Endothelial cell of umbilical vein (primary cell): ENCODE data around the gene GID4. TPM values are rescaled to one million over a fixed set of nuclear protein-coding genes. Genes with fewer than 3 reads are reported as not detected.

ENCODE experiments used
- BruUV-seq: library from RNA; stranded (reverse); fragments of 400-500 nt; replicated peaks from 2 replicates; lab custom pipeline; 2021; lab: Mats Ljungman, UMichigan
- CTCF ChIA-PET: fragments of 300-600, 350-600 bp; sonication (Branson Sonifier 250); formaldehyde crosslinking; loops from one replicate; lab custom pipeline; 2021; ENCODE audit warnings: antibody characterized with exemption, inconsistent platforms; lab: Charles Lee
- POLR2A ChIA-PET: fragments of 300-600, 350-600 bp; sonication (Branson Sonifier 250); formaldehyde crosslinking; loops from one replicate; lab custom pipeline; 2021; ENCODE audit warnings: antibody characterized with exemption, inconsistent platforms; lab: Charles Lee
- DNase-seq: peaks from one replicate; pipeline ENCODE4 v3.0.0-alpha.2; 2011; ENCODE audit warnings: low read depth, low spot score
- FAIRE-seq: peaks from 2 replicates; lab custom pipeline; 2011; peaks lifted over from hg19 to GRCh38; lab: Jason Lieb, UNC
- H2AFZ ChIP-seq: 2 replicates; pipeline ENCODE4 v1.6.0; 2012; ENCODE audit warnings: low read depth, low read length, control low read depth, inconsistent platforms
- H3K27ac ChIP-seq: 2 replicates; pipeline ENCODE4 v1.5.1; 2011; ENCODE audit warnings: low read depth, mild to moderate bottlenecking, control low read depth, low read length, moderate library complexity; ENCODE audit not compliant: insufficient read depth
- H3K27me3 ChIP-seq, 2 experiments: 2 replicates each; pipeline versions ENCODE4 v1.6.0 to v1.6.1; 2011; ENCODE audit warnings: low read length in 2 of 2, mixed read lengths in 1 of 2; ENCODE audit not compliant: control insufficient read depth in 2 of 2, insufficient read depth in 2 of 2
- H3K36me3 ChIP-seq, 2 experiments: 2 replicates in 1 of 2; 3 replicates in 1 of 2; pipeline ENCODE4 v1.5.1; 2011; ENCODE audit warnings: low read length in 2 of 2, mild to moderate bottlenecking in 1 of 2, moderate library complexity in 1 of 2; ENCODE audit not compliant: control insufficient read depth in 2 of 2, insufficient read depth in 2 of 2; ENCODE audit errors: extremely low read depth in 1 of 2
- H3K4me1 ChIP-seq: 3 replicates; pipeline ENCODE4 v1.5.1; 2011; ENCODE audit warnings: mild to moderate bottlenecking, low read length; ENCODE audit not compliant: control insufficient read depth, insufficient read depth; ENCODE audit errors: extremely low read depth
- H3K4me2 ChIP-seq: 2 replicates; pipeline ENCODE4 v1.6.1; 2011; ENCODE audit warnings: low read length, control low read depth, mixed read lengths; ENCODE audit not compliant: insufficient read depth
- H3K4me3 ChIP-seq, 3 experiments: fragments of 200-600 bp in 1 of 3; sonication (generic), shearing (Covaris generic) in 1 of 3; replicated peaks in 1 of 3; 2 replicates each; pipeline ENCODE4 v1.5.1; 2011 to 2016; ENCODE audit warnings: control low read depth in 3 of 3, low read length in 3 of 3, mild to moderate bottlenecking in 2 of 3, inconsistent platforms in 1 of 3, low read depth in 1 of 3, moderate library complexity in 1 of 3; ENCODE audit not compliant: insufficient read depth in 1 of 3
- H3K79me2 ChIP-seq: 2 replicates; pipeline ENCODE4 v1.6.0; 2012; ENCODE audit warnings: low read length, inconsistent platforms; ENCODE audit not compliant: control insufficient read depth, insufficient read depth
- H3K9ac ChIP-seq: replicated peaks from 2 replicates; pipeline ENCODE3; 2011; ENCODE audit warnings: low read length, control low read depth; ENCODE audit not compliant: insufficient read depth; ENCODE audit errors: extremely low read depth
- H3K9me1 ChIP-seq: replicated peaks from 3 replicates; pipeline ENCODE4 v1.6.0; 2011; ENCODE audit warnings: mild to moderate bottlenecking, low read length; ENCODE audit not compliant: control insufficient read depth, insufficient read depth; ENCODE audit errors: extremely low read depth
- H3K9me3 ChIP-seq: replicated peaks from 2 replicates; pipeline ENCODE4 v1.5.1; 2012; ENCODE audit warnings: low read length, inconsistent platforms; ENCODE audit not compliant: control insufficient read depth, insufficient read depth
- H4K20me1 ChIP-seq: replicated peaks from 2 replicates; pipeline ENCODE3; 2011; ENCODE audit warnings: mild to moderate bottlenecking, low read length; ENCODE audit not compliant: control insufficient read depth, insufficient read depth; ENCODE audit errors: extremely low read depth
- CTCF ChIP-seq, 2 donors: IDR thresholded peaks; 1 replicate in 1 of 2; 2 replicates in 1 of 2; pipeline ENCODE4 v1.5.1; 2011; ENCODE audit warnings: low read length in 2 of 2, mild to moderate bottlenecking in 2 of 2, moderate library complexity in 2 of 2, control low read depth in 1 of 2, inconsistent platforms in 1 of 2, low read depth in 1 of 2; ENCODE audit not compliant: insufficient read depth in 1 of 2; ENCODE audit errors: extremely low read depth in 1 of 2
- EZH2 ChIP-seq: IDR thresholded peaks from 2 replicates; pipeline ENCODE4 v1.6.1; 2012; ENCODE audit warnings: borderline replicate concordance, low read depth, mild to moderate bottlenecking, moderate library complexity, low read length, inconsistent platforms; ENCODE audit not compliant: severe bottlenecking
- FOS ChIP-seq: IDR thresholded peaks from 2 replicates; pipeline ENCODE4 v1.6.1; 2011; ENCODE audit warnings: mild to moderate bottlenecking, low read length, moderate library complexity, borderline replicate concordance; ENCODE audit not compliant: insufficient read depth
- GATA2 ChIP-seq: IDR thresholded peaks from 2 replicates; pipeline ENCODE4 v1.7.0; 2011; ENCODE audit warnings: low read depth, mild to moderate bottlenecking, moderate library complexity, mixed read lengths, low read length; ENCODE audit not compliant: insufficient read length, insufficient read depth
- JUN ChIP-seq: IDR thresholded peaks from 2 replicates; pipeline ENCODE4 v1.6.1; 2011; ENCODE audit warnings: borderline replicate concordance, low read depth; ENCODE audit not compliant: insufficient read length, insufficient read depth
- MAX ChIP-seq: IDR thresholded peaks from 2 replicates; pipeline ENCODE4 v1.6.1; 2011; ENCODE audit not compliant: insufficient read depth, insufficient read length
- MYC ChIP-seq: IDR thresholded peaks from one replicate; pipeline ENCODE4 v1.6.1; 2011; ENCODE audit warnings: mild to moderate bottlenecking, low read depth, low read length
- POLR2A ChIP-seq: IDR thresholded peaks from 2 replicates; pipeline ENCODE4 v1.6.1; 2012; ENCODE audit warnings: low read depth, mild to moderate bottlenecking, control low read depth, low read length
- POLR2AphosphoS5 ChIP-seq: IDR thresholded peaks from 2 replicates; pipeline ENCODE4 v1.6.1; 2012; ENCODE audit warnings: low read depth, mild to moderate bottlenecking, control low read depth, low read length, moderate library complexity; ENCODE audit not compliant: insufficient read depth
- dilution Hi-C: fragments of 300-500 bp; cut with MboI; formaldehyde crosslinking; loops from one replicate; pipeline ENCODE4 v1.15.0; 2019; ENCODE audit warnings: low sequenced_read_pairs; ENCODE audit not compliant: extremely low pct_ligation_motif_present
- intact Hi-C: fragments of 100-400 bp; cut with micrococcal nuclease; formaldehyde crosslinking; loops from one replicate; pipeline ENCODE4 v1.10.0; 2022
- polyA plus RNA-seq, 4 experiments: library from polyadenylated mRNA; depleted of rRNA in 3 of 4; stranded (reverse) in 3 of 4; unstranded in 1 of 4; fragments of >200 nt; gene quantifications; 2 replicates each; pipeline versions ENCODE4 v1.2.1 to v1.2.3, GENCODE V29; 2011 to 2012; ENCODE audit warnings: missing spikeins in 1 of 4
- total RNA-seq: library from RNA; stranded (reverse); gene quantifications from 2 replicates; pipeline ENCODE4 v1.2.3, GENCODE V29; 2021

Gene GID4
- total and polyA plus RNA-seq, 2 donors (not counting 3 experiments of a cell fraction or from before 2014, with no cell fraction given): 6.4 to 11.3 TPM

GRCh38 chr17:18115517-18115916, 76.3 kb downstream of the GID4 start:
- BruUV-seq: no TSS peak
- Histone ChIP-seq H2AFZ (no peak overlapping the region), H3K4me3 (no peak overlapping the region), H3K27me3 (no peaks in the 10 kb centered on the region), H3K27ac (no peak overlapping the region), H3K9ac (no peak overlapping the region), H3K4me1 (no peaks in the 10 kb centered on the region), H3K9me3 (no peaks in the 10 kb centered on the region), H3K4me2 (no peak overlapping the region), H3K9me1 (no peaks in the 10 kb centered on the region), H3K36me3 (no peaks in the 10 kb centered on the region), H4K20me1 (no peaks in the 10 kb centered on the region), H3K79me2 (no peaks in the 10 kb centered on the region)
- intact Hi-C loops: no loop called here
- ChIA-PET POLR2A (no interaction called here), CTCF (no interaction called here)
- dilution Hi-C loops: no loop called here
- FAIRE-seq (no peak), DNase-seq (no peak)
- TF ChIP-seq POLR2A (no peak), MAX (no peak), CTCF (IDR thresholded peaks at IDR 0.05; ENCODE audit: extremely low read depth in 1 of 2, insufficient read depth in 1 of 2, low read depth in 1 of 2, low read length in 2 of 2) (no peak), POLR2AphosphoS5 (no peak), JUN (no peak), FOS (no peak), MYC (no peak), EZH2 (no peak), GATA2 (no peak)
